HepG2 (cell line): ENCODE results near the gene TBC1D22A.

Experiments
- ARID2 ChIP-seq: sonication (generic); formaldehyde crosslinking; IDR thresholded peaks from 2 replicates; pipeline ENCODE4 v1.8.1; 2022; ENCODE audit warnings: mild to moderate bottlenecking, missing genetic modification reagents, borderline replicate concordance
- HNRNPL ChIP-seq: fragments of 200-400 bp; formaldehyde crosslinking; IDR thresholded peaks from 2 replicates; pipeline ENCODE4 v1.6.1; 2017; ENCODE audit warnings: mild to moderate bottlenecking, low read depth, low read length
- MAZ ChIP-seq, 2 experiments: sonication (generic) in 1 of 2; formaldehyde crosslinking in 1 of 2; IDR thresholded peaks; 2 replicates each; pipeline versions ENCODE4 v1.5.0 to v1.6.1; 2012 to 2020; ENCODE audit warnings: low read depth in 2 of 2, mild to moderate bottlenecking in 2 of 2, borderline replicate concordance in 1 of 2, improper control_type of control experiment in 1 of 2, low read length in 1 of 2, missing genetic modification reagents in 1 of 2, moderate library complexity in 1 of 2
- POGK ChIP-seq: sonication (generic); formaldehyde crosslinking; conservative IDR thresholded peaks from 2 replicates; pipeline ENCODE4 v1.8.0; 2022; ENCODE audit warnings: mild to moderate bottlenecking, moderate library complexity, missing genetic modification reagents
- SMC3 ChIP-seq: IDR thresholded peaks from 2 replicates; pipeline ENCODE4 v1.6.1; 2011; ENCODE audit warnings: low read length, improper control_type of control experiment
- ZMYM3 ChIP-seq: sonication (generic); formaldehyde crosslinking; IDR thresholded peaks from 2 replicates; pipeline ENCODE4 v1.5.1; 2020; ENCODE audit warnings: mild to moderate bottlenecking, missing genetic modification reagents

- no peak for TF ChIP-seq ZMYM3
- TF ChIP-seq MAZ (IDR thresholded peaks at IDR 0.05; ENCODE audit: borderline replicate concordance, low read depth, low read length), result no peak
- no peak for TF ChIP-seq MAZ (CRISPR knock-in tag; IDR thresholded peaks at IDR 0.05; ENCODE audit: low read depth)
- TF ChIP-seq HNRNPL, result no peak
- no peak for TF ChIP-seq POGK (CRISPR knock-in tag)
- TF ChIP-seq SMC3, result no peak
- TF ChIP-seq ARID2 (CRISPR knock-in tag), result no peak
Observed at GRCh38 chr22:46997311-46997970, 235.0 kb downstream of the TBC1D22A start.
